Upper lobe of right lung (tissue), 1 donor: ENCODE measurements around the gene MOGAT3. TPM values are rescaled to one million over a fixed set of nuclear protein-coding genes. Genes with fewer than 3 reads are reported as not detected.
A peak's percentile ranks its signal among the peaks of the same experiment; 100 is the strongest.
"Not testable (repeated sequence)": the region's sequence is repeated elsewhere in the genome, so short reads cannot be mapped to it uniquely, and the experiment has no call there.

ENCODE experiments used
- ATAC-seq: fragments of 200-7000 bp; cut with Tn5 transposase; one replicate; pipeline ENCODE4 v1.9.1; 2020; ENCODE audit warnings: mild to moderate bottlenecking, moderate library complexity
- DNase-seq: peaks from one replicate; pipeline ENCODE4 v3.0.0-alpha.2; 2020
- H3K27ac ChIP-seq: fragments of 200-600 bp; one replicate; pipeline ENCODE4 v1.8.0; 2022
- H3K27me3 ChIP-seq: fragments of 200-600 bp; one replicate; pipeline ENCODE4 v1.8.0; 2022; ENCODE audit warnings: mild to moderate bottlenecking
- H3K36me3 ChIP-seq: fragments of 200-600 bp; one replicate; pipeline ENCODE4 v1.8.0; 2022
- H3K4me1 ChIP-seq: fragments of 200-600 bp; one replicate; pipeline ENCODE4 v1.8.0; 2022
- H3K4me3 ChIP-seq: fragments of 200-600 bp; one replicate; pipeline ENCODE4 v1.8.0; 2022; ENCODE audit warnings: mild to moderate bottlenecking
- H3K9me3 ChIP-seq: fragments of 200-600 bp; one replicate; pipeline ENCODE4 v1.8.0; 2022
- CTCF ChIP-seq: fragments of 200-600 bp; IDR thresholded peaks from one replicate; pipeline ENCODE4 v1.8.0; 2022; ENCODE audit warnings: antibody characterized with exemption
- intact Hi-C: fragments of 100-400 bp; cut with DNase I; formaldehyde crosslinking; loops from one replicate; pipeline ENCODE4 v1.11.0; 2022
- total RNA-seq: library from RNA; stranded (reverse); fragmentation: NEBNext Ultra II Directional; extraction: Animal tissue kit (Norgen Biotek cat#: 25700); gene quantifications from one replicate; pipeline ENCODE4 v1.2.1, GENCODE V29; 2021
- donor health status: DM: no; HTN: yes; CAD: no; lungs with severe emphysema.

The MOGAT3 gene
- total RNA-seq, 1 donor from 2014 or later = not detected

- Histone ChIP-seq H3K4me1 (peaks cover 6% of the 10 kb centered on the region), H3K4me3 (no peak overlapping the region), H3K9me3 (no peaks in the 10 kb centered on the region), H3K27ac (no peak overlapping the region), H3K27me3 (peaks cover 48% of the 10 kb centered on the region), H3K36me3 (peaks cover 4% of the 10 kb centered on the region)
- intact Hi-C loops = no loop called here
- DNase-seq = no peak
- no peak for ATAC-seq
- no peak for TF ChIP-seq CTCF
These were observed 1.7 kb upstream of the MOGAT3 start for GRCh38 chr7:101202603-101202918.

- intact Hi-C loops = no loop called here
- ATAC-seq (peak; percentile 39), DNase-seq (no peak)
- no peaks in the 10 kb centered on the region for H3K36me3 ChIP-seq
- H3K4me3 ChIP-seq = no peak overlapping the region
- H3K4me1 ChIP-seq = peaks cover 6% of the 10 kb centered on the region
- H3K9me3 ChIP-seq = no peaks in the 10 kb centered on the region
- H3K27me3 ChIP-seq = peaks cover 48% of the 10 kb centered on the region
- TF ChIP-seq CTCF = no peak
- no peak overlapping the region for H3K27ac ChIP-seq
These were observed 1.1 kb upstream of the MOGAT3 start for GRCh38 chr7:101201695-101202602.

GRCh38 chr7:101200504-101200861 lies 353 bp downstream of the MOGAT3 start:
- intact Hi-C loops = no loop called here
- Histone ChIP-seq H3K36me3 (no peaks in the 10 kb centered on the region), H3K4me1 (peaks cover 6% of the 10 kb centered on the region), H3K9me3 (no peaks in the 10 kb centered on the region), H3K27me3 (peaks cover 48% of the 10 kb centered on the region), H3K4me3 (no peak overlapping the region), H3K27ac (no peak overlapping the region)
- DNase-seq (no peak), ATAC-seq (no peak)
- TF ChIP-seq CTCF = no peak

GRCh38 chr7:101199522-101199921 lies 1.3 kb downstream of the MOGAT3 start:
- DNase-seq, H3K36me3 ChIP-seq, H3K27ac ChIP-seq, ATAC-seq, intact Hi-C loops, H3K4me1 ChIP-seq, H3K9me3 ChIP-seq, H3K4me3 ChIP-seq: not testable (repeated sequence)
- peaks cover 48% of the 10 kb centered on the region for H3K27me3 ChIP-seq

- intact Hi-C loops = no loop called here
- DNase-seq (no peak), ATAC-seq (no peak)
- H3K9me3 ChIP-seq = no peaks in the 10 kb centered on the region
- H3K27me3 ChIP-seq = peaks cover 48% of the 10 kb centered on the region
- no peaks in the 10 kb centered on the region for H3K36me3 ChIP-seq
- TF ChIP-seq CTCF = no peak
- no peak overlapping the region for H3K4me3 ChIP-seq
- peaks cover 6% of the 10 kb centered on the region for H3K4me1 ChIP-seq
- no peak overlapping the region for H3K27ac ChIP-seq
These were observed 2.4 kb downstream of the MOGAT3 start for GRCh38 chr7:101198476-101198875.

- H3K36me3 ChIP-seq = no peaks in the 10 kb centered on the region
- peaks cover 44% of the 10 kb centered on the region for H3K27me3 ChIP-seq
- peaks cover 6% of the 10 kb centered on the region for H3K4me1 ChIP-seq
- intact Hi-C loops = no loop called here
- no peak for TF ChIP-seq CTCF
- DNase-seq (no peak), ATAC-seq (no peak)
- no peak overlapping the region for H3K27ac ChIP-seq
- H3K9me3 ChIP-seq = no peaks in the 10 kb centered on the region
- H3K4me3 ChIP-seq = no peak overlapping the region
These were observed 2.8 kb downstream of the MOGAT3 start for GRCh38 chr7:101197991-101198390.
